ENCODE data around the gene TMED4.

GRCh38 chr7:44538798-44539668, 43.0 kb downstream of the TMED4 start:
- TF ChIP-seq CTCF (IDR thresholded peaks at IDR 0.05), result no peak
- TF ChIP-seq IRF3 (IDR thresholded peaks at IDR 0.05; ENCODE audit: low read depth, low read length), result no peak
- TF ChIP-seq EP300 (IDR thresholded peaks at IDR 0.05; ENCODE audit: borderline replicate concordance in 1 of 2, low read depth in 1 of 2, low read length in 1 of 2), result no peak
- TF ChIP-seq POLR2AphosphoS5 (IDR thresholded peaks at IDR 0.05; ENCODE audit: low read depth, low read length), result no peak
- no peak for TF ChIP-seq USF2 (IDR thresholded peaks at IDR 0.05; ENCODE audit: borderline replicate concordance, low read depth, low read length)
- TF ChIP-seq, protein P1, sequence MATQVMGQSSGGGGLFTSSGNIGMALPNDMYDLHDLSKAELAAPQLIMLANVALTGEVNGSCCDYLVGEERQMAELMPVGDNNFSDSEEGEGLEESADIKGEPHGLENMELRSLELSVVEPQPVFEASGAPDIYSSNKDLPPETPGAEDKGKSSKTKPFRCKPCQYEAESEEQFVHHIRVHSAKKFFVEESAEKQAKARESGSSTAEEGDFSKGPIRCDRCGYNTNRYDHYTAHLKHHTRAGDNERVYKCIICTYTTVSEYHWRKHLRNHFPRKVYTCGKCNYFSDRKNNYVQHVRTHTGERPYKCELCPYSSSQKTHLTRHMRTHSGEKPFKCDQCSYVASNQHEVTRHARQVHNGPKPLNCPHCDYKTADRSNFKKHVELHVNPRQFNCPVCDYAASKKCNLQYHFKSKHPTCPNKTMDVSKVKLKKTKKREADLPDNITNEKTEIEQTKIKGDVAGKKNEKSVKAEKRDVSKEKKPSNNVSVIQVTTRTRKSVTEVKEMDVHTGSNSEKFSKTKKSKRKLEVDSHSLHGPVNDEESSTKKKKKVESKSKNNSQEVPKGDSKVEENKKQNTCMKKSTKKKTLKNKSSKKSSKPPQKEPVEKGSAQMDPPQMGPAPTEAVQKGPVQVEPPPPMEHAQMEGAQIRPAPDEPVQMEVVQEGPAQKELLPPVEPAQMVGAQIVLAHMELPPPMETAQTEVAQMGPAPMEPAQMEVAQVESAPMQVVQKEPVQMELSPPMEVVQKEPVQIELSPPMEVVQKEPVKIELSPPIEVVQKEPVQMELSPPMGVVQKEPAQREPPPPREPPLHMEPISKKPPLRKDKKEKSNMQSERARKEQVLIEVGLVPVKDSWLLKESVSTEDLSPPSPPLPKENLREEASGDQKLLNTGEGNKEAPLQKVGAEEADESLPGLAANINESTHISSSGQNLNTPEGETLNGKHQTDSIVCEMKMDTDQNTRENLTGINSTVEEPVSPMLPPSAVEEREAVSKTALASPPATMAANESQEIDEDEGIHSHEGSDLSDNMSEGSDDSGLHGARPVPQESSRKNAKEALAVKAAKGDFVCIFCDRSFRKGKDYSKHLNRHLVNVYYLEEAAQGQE (IDR thresholded peaks at IDR 0.05; ENCODE audit: low read depth, low read length), result no peak
- TF ChIP-seq RXRA (IDR thresholded peaks at IDR 0.05; ENCODE audit: borderline replicate concordance, low read depth), result no peak
- no peak for TF ChIP-seq ELF1 (IDR thresholded peaks at IDR 0.05)
- TF ChIP-seq MXI1 (IDR thresholded peaks at IDR 0.05; ENCODE audit: low read depth, low read length), result no peak
- no peak for TF ChIP-seq GABPA (IDR thresholded peaks at IDR 0.05; ENCODE audit: low read depth)
- no peak for TF ChIP-seq CHD2 (IDR thresholded peaks at IDR 0.05; ENCODE audit: low read length, partially characterized antibody)
- no peak for TF ChIP-seq RFX5 (IDR thresholded peaks at IDR 0.05; ENCODE audit: low read length)
- TF ChIP-seq SIN3A (IDR thresholded peaks at IDR 0.05; ENCODE audit: borderline replicate concordance, low read depth, low read length), result no peak

Data from SK-N-SH (cell line).